GM12878 (cell line): ENCODE results near the gene DHRS1. TPM values are rescaled to one million over a fixed set of nuclear protein-coding genes. Genes with fewer than 3 reads are reported as not detected.

ENCODE experiments used
- ATAC-seq: fragments of 200-7000 bp; cut with Tn5 transposase; 3 replicates; pipeline ENCODE4 v1.9.1; 2020; ENCODE audit warnings: mild to moderate bottlenecking, moderate library complexity
- BruUV-seq: library from RNA; stranded (reverse); fragments of 400-500 nt; replicated peaks from 2 replicates; lab custom pipeline; 2021; lab: Mats Ljungman, UMichigan
- CTCF ChIA-PET: fragments of 300-600 bp; sonication (Branson Sonifier 250); formaldehyde crosslinking; extraction: SDS; loops from one replicate; lab custom pipeline; 2021; ENCODE audit warnings: inconsistent platforms; lab: Yijun Ruan, JAX
- POLR2A ChIA-PET: fragments of 350-600 bp; formaldehyde crosslinking; extraction: SDS; loops from one replicate; lab custom pipeline; 2021; ENCODE audit warnings: inconsistent platforms; lab: Charles Lee
- RAD21 ChIA-PET: fragments of 300-600 bp; sonication (Branson Sonifier 250); formaldehyde crosslinking; loops from one replicate; lab custom pipeline; 2023; ENCODE audit warnings: antibody characterized with exemption; ENCODE audit not compliant: unreplicated experiment; lab: Charles Lee
- SMC1A ChIA-PET: fragments of 300-600 bp; sonication (Branson Sonifier 250); formaldehyde crosslinking; loops from one replicate; lab custom pipeline; 2023; ENCODE audit not compliant: unreplicated experiment, uncharacterized antibody; lab: Charles Lee
- DNase-seq: peaks from one replicate; pipeline ENCODE4 v3.0.0-alpha.2; 2011; ENCODE audit warnings: low read depth, low spot score
- FAIRE-seq: peaks from 3 replicates; lab custom pipeline; 2011; peaks lifted over from hg19 to GRCh38; lab: Jason Lieb, UNC
- H2AFZ ChIP-seq: 2 replicates; pipeline ENCODE4 v1.6.0; 2011; ENCODE audit warnings: low read depth, low read length, control low read depth; ENCODE audit not compliant: control insufficient read depth
- H3K27ac ChIP-seq: 2 replicates; pipeline ENCODE4 v1.5.1; 2011; ENCODE audit warnings: control low read depth; ENCODE audit not compliant: control insufficient read depth, insufficient read depth
- H3K27me3 ChIP-seq, 2 experiments: replicated peaks in 1 of 2; 2 replicates each; pipeline versions ENCODE4 v1.6.0 to v1.6.1; 2011; ENCODE audit warnings: low read length in 1 of 2; ENCODE audit not compliant: control insufficient read depth in 2 of 2, insufficient read depth in 2 of 2
- H3K36me3 ChIP-seq, 2 experiments: 2 replicates each; pipeline ENCODE4 v1.5.1; 2011; ENCODE audit warnings: low read length in 1 of 2; ENCODE audit not compliant: control insufficient read depth in 2 of 2, insufficient read depth in 2 of 2
- H3K4me1 ChIP-seq: 2 replicates; pipeline ENCODE4 v1.6.1; 2011; ENCODE audit warnings: mild to moderate bottlenecking, low read length, moderate library complexity, mixed read lengths; ENCODE audit not compliant: control insufficient read depth, insufficient read depth
- H3K4me2 ChIP-seq: 2 replicates; pipeline ENCODE4 v1.6.0; 2011; ENCODE audit warnings: control low read depth; ENCODE audit not compliant: control insufficient read depth, insufficient read depth
- H3K4me3 ChIP-seq: fragments of 200-600 bp; sonication (generic); 2 replicates; pipeline ENCODE4 v1.5.1; 2016
- H3K79me2 ChIP-seq: 2 replicates; pipeline ENCODE4 v1.6.0; 2011; ENCODE audit warnings: low read length; ENCODE audit not compliant: control insufficient read depth, insufficient read depth
- H3K9ac ChIP-seq: 2 replicates; pipeline ENCODE4 v1.8.0; 2011; ENCODE audit warnings: low read length, control low read depth, mixed read lengths; ENCODE audit not compliant: control insufficient read depth, insufficient read depth
- H3K9me3 ChIP-seq: replicated peaks from 3 replicates; pipeline ENCODE4 v1.5.1; 2011; ENCODE audit warnings: mild to moderate bottlenecking, low read length; ENCODE audit not compliant: control insufficient read depth, insufficient read depth
- H4K20me1 ChIP-seq: 2 replicates; pipeline ENCODE4 v1.6.0; 2011; ENCODE audit not compliant: control insufficient read depth, insufficient read depth
- GABPA ChIP-seq: IDR thresholded peaks from 2 replicates; pipeline ENCODE4 v1.6.1; 2014; ENCODE audit warnings: antibody characterized with exemption, low read depth, mild to moderate bottlenecking, inconsistent platforms
- KAT2A ChIP-seq: conservative IDR thresholded peaks from 2 replicates; pipeline ENCODE4 v1.6.1; 2011; ENCODE audit warnings: low read depth, low read length; ENCODE audit not compliant: control insufficient read depth
- MXI1 ChIP-seq: fragments of 150-350 bp; IDR thresholded peaks from 2 replicates; pipeline ENCODE4 v1.6.1; 2011; ENCODE audit warnings: low read depth, mild to moderate bottlenecking, inconsistent platforms, low read length, improper control_type of control experiment
- POLR2A ChIP-seq: IDR thresholded peaks from 2 replicates; pipeline ENCODE4 v1.6.1; 2011; ENCODE audit warnings: low read depth, mild to moderate bottlenecking, low read length
- SREBF2 ChIP-seq: IDR thresholded peaks from 2 replicates; pipeline ENCODE4 v1.6.1; 2012; ENCODE audit warnings: mild to moderate bottlenecking, low read length
- ZNF622 ChIP-seq: fragments of 450-650 bp; IDR thresholded peaks from 2 replicates; pipeline ENCODE4 v1.6.1; 2017; ENCODE audit warnings: mild to moderate bottlenecking, inconsistent platforms
- WGBS: methylation state at CpG from one replicate; pipeline ENCODE4 v1.1.6; 2016; ENCODE audit warnings: low lambda C conversion rate; ENCODE audit not compliant: insufficient replicate concordance, insufficient coverage; ENCODE audit errors: missing lambda C conversion rate; 5-methylcytosine and 5-hydroxymethylcytosine counted together
- in situ Hi-C: fragments of 300-500 bp; cut with MboI; formaldehyde crosslinking; loops from 9 replicates; pipeline ENCODE4 v1.14.3; 2018; ENCODE audit warnings: mixed read lengths
- intact Hi-C: fragments of 100-400 bp; cut with micrococcal nuclease; formaldehyde crosslinking; loops from one replicate; pipeline ENCODE4 v1.14.2; 2022; ENCODE audit not compliant: unreplicated experiment
- polyA plus RNA-seq, 11 experiments: library from polyadenylated mRNA; depleted of rRNA in 4 of 11; unstranded in 6 of 11; stranded (reverse) in 5 of 11; fragments of >200 nt; fragmentation: Nextera tagmentation in 4 of 11; fragmentation: Illumina TruSeq in 1 of 11; extraction: Ambion mirVana in 4 of 11; extraction: Trizol in 1 of 11; gene quantifications; 1 replicate in 1 of 11; 2 replicates in 10 of 11; pipeline versions ENCODE4 v1.2.1 to v1.2.3, GENCODE V29; 2011 to 2016; ENCODE audit warnings: inconsistent platforms in 2 of 11, missing spikeins in 2 of 11, low read depth in 1 of 11
- total RNA-seq, 4 experiments: library from RNA; depleted of rRNA in 3 of 4; stranded (reverse); fragments of >200 nt in 3 of 4; fragmentation: Illumina TruSeq in 1 of 4; extraction: Trizol in 1 of 4; gene quantifications; 2 replicates each; pipeline versions ENCODE4 v1.2.1 to v1.2.3, GENCODE V29; 2013 to 2021

Gene DHRS1
- total and polyA plus RNA-seq, 10 of the 15 experiments (the other 5 are each of a cell fraction or from before 2014, with no cell fraction given): 12.1 to 45.0 (median 25.7) TPM

GRCh38 chr14:24310265-24310645 lies 10.7 kb upstream of the DHRS1 start (continued):
- no peak for TF ChIP-seq KAT2A
- TF ChIP-seq SREBF2: no peak
- no peak for TF ChIP-seq GABPA
- no peak for TF ChIP-seq MXI1

DNA sequence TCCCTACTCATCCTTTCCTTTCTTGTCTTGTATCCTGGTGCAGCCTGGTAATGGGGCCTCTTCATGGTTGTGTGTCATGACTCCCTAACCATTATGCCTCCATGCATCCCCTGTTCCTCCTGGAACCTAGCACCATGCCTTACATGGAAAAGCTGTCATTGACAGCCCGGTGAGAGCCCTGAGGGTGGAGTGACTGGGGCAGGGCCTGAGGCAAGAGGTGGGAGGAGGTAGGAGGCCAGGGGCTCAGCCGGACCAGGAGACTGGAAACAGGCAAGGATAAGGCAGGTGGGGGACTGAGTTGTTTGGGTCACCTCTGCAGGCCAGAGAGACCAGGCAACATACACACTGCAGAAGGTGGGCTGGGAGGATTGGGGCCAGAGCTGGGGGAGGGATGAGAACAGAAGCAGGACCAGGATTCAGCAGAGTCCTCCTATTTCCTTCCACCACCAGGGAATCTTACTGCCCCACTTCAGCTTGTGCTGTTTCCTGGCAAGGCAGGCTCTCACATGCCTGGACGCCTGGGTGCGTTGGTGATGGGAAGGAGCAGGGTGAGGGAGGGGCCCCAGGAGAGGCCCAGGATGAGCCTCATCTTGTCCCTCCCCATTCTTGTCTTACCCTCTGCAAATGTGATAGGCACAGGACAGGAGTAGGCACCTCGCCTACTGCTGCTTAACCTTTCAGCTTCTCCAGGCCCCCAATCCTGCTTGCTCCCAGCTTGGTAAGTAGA lies 10.1 kb upstream of the DHRS1 start, which contains the start of gene LTB4R2:
Gene LTB4R2 (plus strand): TSS at position 603 of the 727 bp plus-strand sequence. CDS start 525 bp downstream, outside the sequence.
- ChIA-PET POLR2A (interaction anchor here (0.6 to 1.4 kb wide), 4 partner anchors 30 to 121 kb away, joined by 3 to 4 read pairs (median 3); partner anchors contain the start of genes CHMP4A and RIPK3), CTCF (interaction anchor here (0.6 to 7.9 kb wide), 14 partner anchors 9 to 217 kb away, joined by 3 to 149 read pairs (median 6); partner anchors contain the start of genes ADCY4, CHMP4A, DCAF11 and DHRS1), SMC1A (interaction anchor here (0.9 to 4.9 kb wide), 10 partner anchors 12 to 252 kb away, joined by 3 to 33 read pairs (median 3); partner anchors contain the start of gene TINF2), RAD21 (interaction anchor here (0.8 to 4.0 kb wide), 7 partner anchors 13 to 163 kb away, joined by 3 to 27 read pairs (median 9); partner anchors contain the start of genes PSME2 and TINF2)
- no peaks in the 10 kb centered on the region for H4K20me1 ChIP-seq
- 76% methylated on average over 5 of the region's 5 CpGs for WGBS
- peaks cover 37% of the 10 kb centered on the region for H3K4me1 ChIP-seq
- TF ChIP-seq POLR2A (0 out of 2 replicates have a peak, but pooled peaks have one; percentile 13), ZNF622 (no peak)
- DNase-seq (no peak), ATAC-seq (no peak), FAIRE-seq (no peak)
- H3K9me3 ChIP-seq: no peaks in the 10 kb centered on the region
- intact Hi-C loops (no loop called here), in situ Hi-C loops (no loop called here)
- BruUV-seq: no TSS peak
- H3K4me2 ChIP-seq: peak within 1 kb of the TSS; percentile 76
- H3K79me2 ChIP-seq: no peaks in the 10 kb centered on the region
- H3K27ac ChIP-seq: 0 out of 2 replicates have a peak within 1 kb of the TSS, but pooled peaks have one; percentile 45
- H3K9ac ChIP-seq: no peak within 1 kb of the TSS; the same call in 1 of the 2 replicates
- H2AFZ ChIP-seq: peak within 1 kb of the TSS; percentile 48
- H3K27me3 ChIP-seq: no peaks in the 10 kb centered on the region
- H3K4me3 ChIP-seq: peak within 1 kb of the TSS; percentile 47; the same call in 1 of the 2 replicates
- peaks cover 6 to 12% of the 10 kb centered on the region in 2 experiments; a peak in 3 of 4 replicates for H3K36me3 ChIP-seq
